ENCODE measurements around the gene COX4I2. TPM values are rescaled to one million over a fixed set of nuclear protein-coding genes. Genes with fewer than 3 reads are reported as not detected.
A peak's percentile ranks its signal among the peaks of the same experiment; 100 is the strongest.
"Not testable (repeated sequence)": the region's sequence is repeated elsewhere in the genome, so short reads cannot be mapped to it uniquely, and the experiment has no call there.

The COX4I2 gene
- total RNA-seq, 1 experiment from 2014 or later: 0.21 TPM

DNA sequence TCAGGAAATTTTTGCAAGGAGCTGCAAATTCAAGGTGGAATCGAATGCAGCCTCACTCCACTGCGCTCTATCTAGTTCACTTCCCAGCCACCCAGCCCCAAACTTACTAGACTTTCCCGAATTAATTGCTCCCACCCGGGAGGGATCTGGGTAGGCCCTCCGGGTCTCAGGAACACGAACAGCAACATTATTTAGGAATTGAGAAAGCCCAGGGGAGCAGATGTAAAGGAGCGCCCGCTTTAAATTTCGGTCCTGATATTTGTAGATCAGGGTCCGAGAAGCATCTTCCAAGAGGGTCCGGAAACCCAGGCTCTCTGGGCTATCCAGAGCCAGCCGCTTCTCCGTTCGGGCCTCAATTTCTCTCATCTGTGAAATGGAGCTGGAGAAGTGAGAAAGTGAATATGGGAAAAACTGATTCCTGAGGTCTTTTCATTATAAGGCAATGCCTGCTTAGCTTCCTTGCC, 33.1 kb upstream of the COX4I2 start:
- peak; percentile 70 for DNase-seq
- H3K36me3 ChIP-seq (replicated peaks; ENCODE audit: control insufficient read depth, insufficient read depth, low read length): peaks cover 2% of the 10 kb centered on the region
- H3K4me3 ChIP-seq (ENCODE audit: insufficient read depth, low read depth, low read length): peak overlapping the region; percentile 99
- no peaks in the 10 kb centered on the region for H3K27me3 ChIP-seq (ENCODE audit: control insufficient read depth, insufficient read depth, low read length)

- DNase-seq: peak; percentile 98
These were observed 32.4 kb upstream of the COX4I2 start, which contains the start of gene ID1 for GRCh38 chr20:31605031-31605901. Gene ID1, plus strand, starts transcription at chr20:31605289. Its CDS starts 99 bp downstream, at chr20:31605388.

DNA sequence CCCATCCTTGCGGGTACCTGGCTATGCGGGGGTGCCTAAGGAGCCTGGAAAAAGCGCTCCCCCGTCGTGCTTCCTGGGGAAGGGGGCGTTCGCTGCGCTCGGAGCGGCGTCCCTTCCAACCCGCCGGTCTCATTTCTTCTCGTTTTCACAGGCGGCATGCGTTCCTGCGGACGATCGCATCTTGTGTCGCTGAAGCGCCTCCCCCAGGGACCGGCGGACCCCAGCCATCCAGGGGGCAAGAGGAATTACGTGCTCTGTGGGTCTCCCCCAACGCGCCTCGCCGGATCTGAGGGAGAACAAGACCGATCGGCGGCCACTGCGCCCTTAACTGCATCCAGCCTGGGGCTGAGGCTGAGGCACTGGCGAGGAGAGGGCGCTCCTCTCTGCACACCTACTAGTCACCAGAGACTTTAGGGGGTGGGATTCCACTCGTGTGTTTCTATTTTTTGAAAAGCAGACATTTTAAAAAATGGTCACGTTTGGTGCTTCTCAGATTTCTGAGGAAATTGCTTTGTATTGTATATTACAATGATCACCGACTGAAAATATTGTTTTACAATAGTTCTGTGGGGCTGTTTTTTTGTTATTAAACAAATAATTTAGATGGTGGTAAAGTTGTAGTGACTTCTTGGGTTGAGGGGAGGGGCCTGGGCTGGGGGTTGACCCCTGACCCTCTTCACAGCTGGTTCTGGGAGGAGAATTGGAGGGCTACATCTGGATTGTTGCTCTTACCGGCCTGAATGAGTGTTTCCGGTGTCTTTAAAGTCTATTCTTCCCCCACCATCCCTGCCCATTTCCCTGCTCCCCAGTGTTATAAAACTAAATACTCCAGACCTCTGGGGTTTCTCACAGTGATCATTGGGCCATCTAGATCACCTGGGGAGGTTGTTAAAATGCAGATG, 31.6 kb upstream of the COX4I2 start:
- H3K36me3 ChIP-seq (replicated peaks; ENCODE audit: control insufficient read depth, insufficient read depth, low read length): peaks cover 2% of the 10 kb centered on the region

More at GRCh38 chr20:31605031-31605901, 32.4 kb upstream of the COX4I2 start, which contains the start of gene ID1:
- Histone ChIP-seq H3K4me3 (ENCODE audit: insufficient read depth, low read depth, low read length) (peak within 1 kb of the TSS; percentile 99), H3K27me3 (ENCODE audit: control insufficient read depth, insufficient read depth, low read length) (no peaks in the 10 kb centered on the region), H3K36me3 (replicated peaks; ENCODE audit: control insufficient read depth, insufficient read depth, low read length) (peaks cover 2% of the 10 kb centered on the region)

GRCh38 chr20:31606804-31607639, 30.7 kb upstream of the COX4I2 start:
- Histone ChIP-seq H3K27me3 (ENCODE audit: control insufficient read depth, insufficient read depth, low read length) (no peaks in the 10 kb centered on the region), H3K36me3 (replicated peaks; ENCODE audit: control insufficient read depth, insufficient read depth, low read length) (peaks cover 2% of the 10 kb centered on the region), H3K4me3 (ENCODE audit: insufficient read depth, low read depth, low read length) (peak overlapping the region; percentile 99)
- DNase-seq: peak; percentile 75

More for the DNA sequence above, 31.6 kb upstream of the COX4I2 start:
- no peaks in the 10 kb centered on the region for H3K27me3 ChIP-seq (ENCODE audit: control insufficient read depth, insufficient read depth, low read length)
- peak; percentile 86 for DNase-seq
- H3K4me3 ChIP-seq (ENCODE audit: insufficient read depth, low read depth, low read length): peak overlapping the region; percentile 99

GRCh38 chr20:31607640-31608250, 30.0 kb upstream of the COX4I2 start:
- peak overlapping the region; percentile 4; the same call in 1 of the 2 replicates for H3K4me3 ChIP-seq (ENCODE audit: insufficient read depth, low read depth, low read length)
- H3K27me3 ChIP-seq (ENCODE audit: control insufficient read depth, insufficient read depth, low read length): no peaks in the 10 kb centered on the region
- peaks cover 2% of the 10 kb centered on the region for H3K36me3 ChIP-seq (replicated peaks; ENCODE audit: control insufficient read depth, insufficient read depth, low read length)
- DNase-seq: peak; percentile 61

- DNase-seq: peak; percentile 98
- Histone ChIP-seq H3K36me3 (replicated peaks; ENCODE audit: control insufficient read depth, insufficient read depth, low read length) (peaks cover 2% of the 10 kb centered on the region), H3K4me3 (ENCODE audit: insufficient read depth, low read depth, low read length) (peak overlapping the region; percentile 4; the same call in 1 of the 2 replicates), H3K27me3 (ENCODE audit: control insufficient read depth, insufficient read depth, low read length) (no peaks in the 10 kb centered on the region)
These were observed 29.3 kb upstream of the COX4I2 start for GRCh38 chr20:31608251-31608945.

DNA sequence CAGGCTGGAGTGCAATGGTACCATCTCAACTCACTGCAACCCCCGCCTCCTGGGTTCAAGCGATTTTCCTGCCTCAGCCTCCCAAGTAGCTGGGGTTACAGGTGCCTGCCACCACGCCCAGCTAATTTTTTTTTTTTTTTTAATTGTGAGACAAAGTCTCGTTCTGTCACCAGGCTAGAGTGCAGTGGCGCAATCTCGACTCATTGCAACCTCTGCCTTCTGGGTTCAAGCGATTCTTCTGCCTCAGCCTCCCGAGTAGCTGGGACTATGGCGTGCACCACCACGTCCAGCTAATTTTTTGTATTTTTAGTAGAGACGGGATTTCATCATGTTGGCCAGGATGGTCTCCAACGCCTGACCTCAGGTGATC, 25.5 kb upstream of the COX4I2 start:
- H3K4me3 ChIP-seq (ENCODE audit: insufficient read depth, low read depth, low read length); DNase-seq; H3K27me3 ChIP-seq (ENCODE audit: control insufficient read depth, insufficient read depth, low read length); H3K36me3 ChIP-seq (replicated peaks; ENCODE audit: control insufficient read depth, insufficient read depth, low read length): not testable (repeated sequence)

DNA sequence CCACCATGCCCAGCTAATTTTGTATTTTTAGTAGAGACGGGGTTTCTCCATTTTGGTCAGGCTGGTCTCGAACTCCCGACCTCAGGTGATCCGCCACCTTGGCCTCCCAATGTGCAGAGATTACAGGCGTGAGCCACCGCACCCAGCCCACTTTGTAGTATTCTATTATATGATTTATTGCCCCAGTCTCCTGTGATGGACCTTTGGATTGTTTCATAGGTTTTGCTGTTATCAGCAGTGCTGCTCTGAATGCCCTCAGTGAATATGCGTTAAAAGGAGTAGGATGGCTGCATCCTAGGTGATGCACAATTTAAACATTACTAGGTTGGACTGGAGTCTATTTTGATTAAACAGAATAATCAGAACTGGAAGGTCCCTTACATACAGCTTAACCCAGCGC, 22.3 kb upstream of the COX4I2 start:
- no peak for DNase-seq
- no peak overlapping the region for H3K4me3 ChIP-seq (ENCODE audit: insufficient read depth, low read depth, low read length)
- no peaks in the 10 kb centered on the region for H3K36me3 ChIP-seq (replicated peaks; ENCODE audit: control insufficient read depth, insufficient read depth, low read length)
- H3K27me3 ChIP-seq (ENCODE audit: control insufficient read depth, insufficient read depth, low read length): no peaks in the 10 kb centered on the region

DNA sequence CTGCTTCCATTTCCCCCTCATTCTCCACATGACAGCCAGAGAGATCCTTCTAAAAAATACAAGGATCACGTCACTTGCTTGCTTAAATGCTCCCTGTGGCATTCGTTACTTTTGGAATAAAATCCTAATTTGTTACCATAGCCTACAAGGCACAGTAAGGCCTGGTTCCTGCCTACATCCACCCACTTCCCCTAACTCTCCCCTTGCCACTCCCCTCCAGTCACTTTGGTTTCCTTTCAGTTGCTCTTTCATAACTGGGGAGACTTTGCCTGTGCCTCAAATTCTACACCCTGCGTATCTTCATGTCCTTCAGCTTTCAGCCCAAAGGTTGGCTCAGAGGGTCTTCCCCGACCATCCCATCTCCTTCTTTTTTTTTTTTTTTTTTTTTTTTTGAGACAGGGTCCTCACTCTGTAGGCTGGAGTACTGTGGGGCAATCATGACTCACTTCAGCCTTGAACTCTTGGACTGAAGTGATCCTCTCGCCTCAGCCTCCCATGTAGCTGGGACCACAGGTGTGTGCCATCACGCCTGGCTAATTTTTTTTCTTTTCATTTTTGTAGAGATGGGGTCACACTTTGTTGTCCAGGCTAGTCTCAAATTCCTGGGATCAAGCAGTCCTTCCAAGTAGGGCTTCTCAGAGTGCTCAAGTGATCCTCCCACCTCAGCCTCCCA, 20.1 kb upstream of the COX4I2 start:
- DNase-seq: no peak
- Histone ChIP-seq H3K4me3 (ENCODE audit: insufficient read depth, low read depth, low read length) (no peak overlapping the region), H3K27me3 (ENCODE audit: control insufficient read depth, insufficient read depth, low read length) (no peaks in the 10 kb centered on the region), H3K36me3 (replicated peaks; ENCODE audit: control insufficient read depth, insufficient read depth, low read length) (no peaks in the 10 kb centered on the region)

- H3K36me3 ChIP-seq (replicated peaks; ENCODE audit: control insufficient read depth, insufficient read depth, low read length): no peaks in the 10 kb centered on the region
- no peak overlapping the region for H3K4me3 ChIP-seq (ENCODE audit: insufficient read depth, low read depth, low read length)
- DNase-seq: peak; percentile 38
- no peaks in the 10 kb centered on the region for H3K27me3 ChIP-seq (ENCODE audit: control insufficient read depth, insufficient read depth, low read length)
These were observed 17.5 kb upstream of the COX4I2 start for GRCh38 chr20:31620246-31620645.

GRCh38 chr20:31623123-31623505, 14.6 kb upstream of the COX4I2 start:
- H3K27me3 ChIP-seq (ENCODE audit: control insufficient read depth, insufficient read depth, low read length); H3K4me3 ChIP-seq (ENCODE audit: insufficient read depth, low read depth, low read length); DNase-seq; H3K36me3 ChIP-seq (replicated peaks; ENCODE audit: control insufficient read depth, insufficient read depth, low read length): not testable (repeated sequence)

GRCh38 chr20:31626534-31626933, 11.2 kb upstream of the COX4I2 start:
- not testable (repeated sequence) for H3K27me3 ChIP-seq (ENCODE audit: control insufficient read depth, insufficient read depth, low read length); DNase-seq; H3K4me3 ChIP-seq (ENCODE audit: insufficient read depth, low read depth, low read length); H3K36me3 ChIP-seq (replicated peaks; ENCODE audit: control insufficient read depth, insufficient read depth, low read length)

DNA sequence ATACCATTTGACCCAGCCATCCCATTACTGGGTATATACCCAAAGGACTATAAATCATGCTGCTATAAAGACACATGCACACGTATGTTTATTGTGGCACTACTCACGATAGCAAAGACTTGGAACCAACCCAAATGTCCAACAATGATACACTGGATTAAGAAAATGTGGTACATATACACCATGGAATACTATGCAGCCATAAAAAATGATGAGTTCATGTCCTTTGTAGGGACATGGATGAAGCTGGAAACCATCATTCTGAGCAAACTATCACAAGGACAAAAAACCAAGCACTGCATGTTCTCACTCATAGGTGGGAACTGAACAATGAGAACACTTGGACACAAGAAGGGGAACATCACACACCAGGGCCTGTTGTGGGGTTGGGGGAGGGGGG, 9.7 kb upstream of the COX4I2 start:
- H3K27me3 ChIP-seq (ENCODE audit: control insufficient read depth, insufficient read depth, low read length); H3K36me3 ChIP-seq (replicated peaks; ENCODE audit: control insufficient read depth, insufficient read depth, low read length); H3K4me3 ChIP-seq (ENCODE audit: insufficient read depth, low read depth, low read length); DNase-seq: not testable (repeated sequence)

Data from H7 (cell line).